SK-N-SH (cell line): Measurements from ENCODE around the gene ARHGEF1.

Experiments
- RFX5 ChIP-seq: IDR thresholded peaks from 2 replicates; pipeline ENCODE4 v1.6.1; 2012; ENCODE audit warnings: mild to moderate bottlenecking, improper control_type of control experiment, low read length
- TF ChIP-seq, protein P1 (sequence below): fragments of 200-600 bp; sonication (generic); IDR thresholded peaks from 2 replicates; pipeline ENCODE4 v1.6.1; 2017; ENCODE audit warnings: antibody characterized with exemption, mild to moderate bottlenecking, moderate library complexity
- TF ChIP-seq, protein P2 (sequence below): fragments of 150-350 bp; IDR thresholded peaks from 2 replicates; pipeline ENCODE4 v1.6.1; 2017; ENCODE audit warnings: antibody characterized with exemption, low read length, low read depth, borderline replicate concordance

DNA sequence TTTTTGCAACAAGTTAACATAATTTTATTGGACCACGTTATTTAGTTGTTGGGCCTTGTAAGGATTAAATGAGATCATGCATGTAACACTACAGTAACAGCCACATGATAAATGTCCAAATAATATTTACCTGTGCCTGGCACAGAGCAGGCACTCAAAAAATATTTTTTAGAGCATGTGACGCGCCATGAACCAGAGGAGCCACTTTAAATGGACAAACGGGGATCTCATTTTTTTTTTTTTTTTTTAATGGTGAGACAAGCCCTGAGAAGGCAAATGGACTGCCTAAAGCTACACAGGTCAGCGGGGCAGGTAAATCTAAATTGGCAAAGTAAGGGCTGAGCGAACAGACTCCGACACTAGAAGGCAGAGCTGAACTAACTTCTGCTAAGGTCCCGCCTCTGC is 23.8 kb upstream of the ARHGEF1 start:
- TF ChIP-seq, protein P1, sequence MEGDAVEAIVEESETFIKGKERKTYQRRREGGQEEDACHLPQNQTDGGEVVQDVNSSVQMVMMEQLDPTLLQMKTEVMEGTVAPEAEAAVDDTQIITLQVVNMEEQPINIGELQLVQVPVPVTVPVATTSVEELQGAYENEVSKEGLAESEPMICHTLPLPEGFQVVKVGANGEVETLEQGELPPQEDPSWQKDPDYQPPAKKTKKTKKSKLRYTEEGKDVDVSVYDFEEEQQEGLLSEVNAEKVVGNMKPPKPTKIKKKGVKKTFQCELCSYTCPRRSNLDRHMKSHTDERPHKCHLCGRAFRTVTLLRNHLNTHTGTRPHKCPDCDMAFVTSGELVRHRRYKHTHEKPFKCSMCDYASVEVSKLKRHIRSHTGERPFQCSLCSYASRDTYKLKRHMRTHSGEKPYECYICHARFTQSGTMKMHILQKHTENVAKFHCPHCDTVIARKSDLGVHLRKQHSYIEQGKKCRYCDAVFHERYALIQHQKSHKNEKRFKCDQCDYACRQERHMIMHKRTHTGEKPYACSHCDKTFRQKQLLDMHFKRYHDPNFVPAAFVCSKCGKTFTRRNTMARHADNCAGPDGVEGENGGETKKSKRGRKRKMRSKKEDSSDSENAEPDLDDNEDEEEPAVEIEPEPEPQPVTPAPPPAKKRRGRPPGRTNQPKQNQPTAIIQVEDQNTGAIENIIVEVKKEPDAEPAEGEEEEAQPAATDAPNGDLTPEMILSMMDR = no peak
- no peak for TF ChIP-seq RFX5
- TF ChIP-seq, protein P2, sequence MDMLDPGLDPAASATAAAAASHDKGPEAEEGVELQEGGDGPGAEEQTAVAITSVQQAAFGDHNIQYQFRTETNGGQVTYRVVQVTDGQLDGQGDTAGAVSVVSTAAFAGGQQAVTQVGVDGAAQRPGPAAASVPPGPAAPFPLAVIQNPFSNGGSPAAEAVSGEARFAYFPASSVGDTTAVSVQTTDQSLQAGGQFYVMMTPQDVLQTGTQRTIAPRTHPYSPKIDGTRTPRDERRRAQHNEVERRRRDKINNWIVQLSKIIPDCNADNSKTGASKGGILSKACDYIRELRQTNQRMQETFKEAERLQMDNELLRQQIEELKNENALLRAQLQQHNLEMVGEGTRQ = no peak
